GM19239 (cell line): ENCODE measurements around the gene CLIC3.

Experiments
- DNase-seq: peaks from one replicate; pipeline ENCODE4 v3.0.0; 2011; ENCODE audit warnings: low spot score; ENCODE audit not compliant: insufficient read length
- FAIRE-seq: peaks from 2 replicates; lab custom pipeline; 2011; peaks lifted over from hg19 to GRCh38; lab: Jason Lieb, UNC

Gene CLIC3

DNA sequence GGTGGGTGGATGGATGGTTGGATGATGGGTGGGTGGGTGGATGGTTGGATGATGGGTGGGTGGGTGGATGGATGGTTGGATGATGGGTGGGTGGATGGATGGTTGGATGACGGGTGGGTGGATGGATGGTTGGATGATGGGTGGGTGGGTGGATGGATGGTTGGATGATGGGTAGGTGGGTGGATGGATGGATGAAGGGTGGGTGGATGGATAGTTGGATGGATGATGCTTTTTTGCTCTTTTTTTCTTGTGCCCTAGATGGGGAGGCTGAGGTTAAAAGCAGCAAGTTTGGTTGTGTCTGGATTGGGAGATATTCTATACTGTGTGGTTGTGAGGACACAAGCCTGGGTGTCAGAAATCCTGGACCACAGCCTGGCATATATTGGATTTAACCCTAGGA is 38.9 kb downstream of the CLIC3 start:
- FAIRE-seq: no peak
- no peak for DNase-seq

DNA sequence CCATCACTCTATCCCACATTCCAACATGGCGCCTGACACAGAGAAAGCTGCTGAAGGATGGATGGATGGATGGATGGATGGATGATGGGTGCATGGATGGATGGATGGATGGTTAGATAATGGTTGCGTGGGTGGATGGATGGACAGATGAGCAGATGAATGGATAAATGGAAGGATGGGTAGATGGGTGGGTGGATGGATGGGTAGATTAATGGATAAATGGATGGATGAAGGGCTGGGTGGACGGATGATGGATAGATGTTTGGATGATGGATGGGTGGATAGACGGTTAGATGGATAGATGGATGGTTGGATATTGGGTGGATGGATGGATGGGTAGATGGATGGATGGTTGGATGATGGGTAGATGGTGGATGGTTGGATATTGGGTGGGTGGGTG is 39.8 kb downstream of the CLIC3 start:
- DNase-seq (no peak), FAIRE-seq (no peak)

GRCh38 chr9:136955943-136956335 is 40.4 kb downstream of the CLIC3 start:
- FAIRE-seq: no peak
- no peak for DNase-seq

DNA sequence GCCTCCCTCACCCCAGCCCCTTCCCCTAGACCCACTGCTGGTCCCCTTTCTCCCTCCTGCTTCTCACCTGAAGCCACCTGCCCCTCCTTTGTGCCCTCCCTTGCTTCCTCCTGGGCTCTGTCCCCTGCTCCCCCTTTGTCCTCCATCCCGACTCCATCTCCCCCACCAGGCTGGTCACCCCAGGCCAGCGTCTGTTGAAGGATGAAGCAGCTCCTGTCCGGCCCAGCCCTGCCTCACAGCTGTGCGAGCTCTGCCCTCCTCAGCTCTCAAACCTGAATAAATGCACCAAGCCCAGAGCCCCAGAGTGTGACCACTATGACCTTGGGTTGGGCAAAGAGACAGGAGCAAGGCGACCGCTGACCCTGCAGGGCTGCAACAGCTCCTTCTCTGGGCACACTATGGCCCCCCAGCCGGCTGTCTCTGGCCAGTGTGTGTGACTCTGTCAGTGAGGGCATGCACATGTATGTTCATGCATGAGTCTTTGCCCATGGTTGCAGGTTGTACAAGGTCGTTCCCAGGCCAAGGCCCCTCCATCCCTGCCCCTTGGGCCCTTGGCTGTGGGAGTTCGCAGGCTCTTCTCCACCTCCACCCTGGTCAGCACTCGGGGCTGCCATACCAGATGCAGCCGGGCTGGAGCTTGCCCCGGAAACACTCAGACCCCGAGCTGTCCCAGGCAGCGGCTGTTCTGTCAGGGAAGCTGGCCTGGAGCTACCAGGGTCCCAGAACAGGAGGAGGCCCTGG is 41.0 kb downstream of the CLIC3 start:
- DNase-seq: no peak
- no peak for FAIRE-seq

- FAIRE-seq: no peak
- DNase-seq: no peak
Measured at GRCh38 chr9:136954270-136955083, 41.9 kb downstream of the CLIC3 start.

DNA sequence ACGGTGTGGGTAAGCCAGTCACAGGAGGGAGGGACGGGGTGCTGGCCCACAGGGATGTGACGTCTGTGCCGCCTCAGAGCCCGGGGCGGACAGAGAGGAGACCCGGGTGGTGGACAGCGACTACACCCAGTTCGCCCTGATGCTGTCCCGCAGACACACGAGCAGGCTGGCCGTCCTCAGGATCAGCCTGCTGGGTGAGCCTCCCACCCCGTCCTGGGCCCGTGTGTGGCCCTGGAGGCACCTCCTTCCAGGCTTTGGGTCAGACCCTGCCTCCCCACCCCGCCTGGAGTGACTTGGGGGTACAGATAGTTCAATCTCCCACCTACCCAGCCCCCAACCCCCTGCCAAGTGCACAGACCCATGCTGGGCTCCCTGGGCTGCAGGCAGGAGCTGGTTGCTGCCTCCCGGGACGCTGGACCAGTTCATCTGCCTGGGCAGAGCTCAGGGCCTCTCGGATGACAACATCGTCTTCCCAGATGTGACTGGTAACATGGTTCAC is 42.5 kb downstream of the CLIC3 start:
- no peak for FAIRE-seq
- DNase-seq: no peak

- no peak for DNase-seq
- FAIRE-seq: no peak
Measured at GRCh38 chr9:136952876-136953770, 43.2 kb downstream of the CLIC3 start.

DNA sequence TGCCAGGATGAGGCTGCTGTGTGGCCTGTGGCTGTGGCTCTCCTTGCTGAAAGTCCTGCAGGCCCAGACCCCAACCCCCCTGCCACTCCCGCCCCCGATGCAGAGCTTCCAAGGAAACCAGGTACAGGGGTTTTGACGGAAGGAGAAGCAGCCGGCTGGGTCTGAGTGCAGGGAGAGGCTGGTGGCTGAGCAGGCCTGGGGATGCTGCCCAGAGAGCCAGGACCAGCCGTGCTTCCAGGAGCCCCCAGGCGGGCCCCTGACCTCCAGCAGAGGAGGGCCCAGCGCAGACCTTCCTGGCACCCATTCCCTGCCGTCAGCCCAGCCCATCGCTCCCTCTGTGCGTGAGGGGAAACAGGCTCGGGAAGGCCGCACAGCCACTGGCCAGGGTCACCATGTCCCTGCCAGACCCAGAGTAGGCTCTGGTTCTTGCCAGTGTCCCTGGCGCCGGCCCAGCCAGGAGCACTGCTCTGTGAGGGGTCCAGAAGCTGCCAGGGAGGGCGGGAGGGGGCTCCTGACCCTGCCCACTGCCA is 44.0 kb downstream of the CLIC3 start:
- DNase-seq (no peak), FAIRE-seq (no peak)

GRCh38 chr9:136951541-136952320 is 44.6 kb downstream of the CLIC3 start, which contains the start of gene LCN12:
Gene LCN12, plus strand, starts transcription at chr9:136952273. Its CDS starts 55 bp downstream, at chr9:136952328.
- FAIRE-seq (no peak), DNase-seq (no peak)

DNA sequence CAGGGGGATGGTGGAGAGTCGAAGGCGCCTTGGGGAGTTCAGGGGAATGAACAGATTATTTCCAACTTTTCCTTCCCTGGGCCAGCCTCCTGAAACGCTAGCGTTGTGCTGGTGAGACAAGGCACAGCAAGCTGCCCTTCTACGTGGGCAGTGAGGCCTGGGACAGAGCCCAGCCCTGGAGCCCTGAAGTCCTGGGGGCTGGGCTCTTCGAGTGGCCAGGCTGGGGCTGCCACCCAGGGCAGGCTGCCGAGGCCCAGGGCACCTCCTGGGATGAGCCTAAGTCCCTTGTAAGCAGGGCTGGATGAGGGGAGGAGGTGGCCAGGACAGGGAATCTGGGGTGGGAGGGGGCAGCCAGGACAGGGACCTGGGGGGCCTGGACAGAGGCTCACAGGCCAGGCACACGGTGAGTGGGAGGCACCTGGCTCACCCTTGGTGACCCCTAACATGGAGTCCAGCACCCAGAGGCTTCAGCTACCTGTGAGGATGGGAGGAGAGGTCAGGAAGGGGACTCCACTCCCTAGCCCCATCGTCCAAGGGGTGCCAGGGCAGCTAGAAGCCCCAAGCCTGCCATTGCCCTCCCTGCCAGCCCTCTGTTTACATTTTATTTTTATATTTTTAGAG is 45.6 kb downstream of the CLIC3 start:
- FAIRE-seq: no peak
- DNase-seq: no peak

DNA sequence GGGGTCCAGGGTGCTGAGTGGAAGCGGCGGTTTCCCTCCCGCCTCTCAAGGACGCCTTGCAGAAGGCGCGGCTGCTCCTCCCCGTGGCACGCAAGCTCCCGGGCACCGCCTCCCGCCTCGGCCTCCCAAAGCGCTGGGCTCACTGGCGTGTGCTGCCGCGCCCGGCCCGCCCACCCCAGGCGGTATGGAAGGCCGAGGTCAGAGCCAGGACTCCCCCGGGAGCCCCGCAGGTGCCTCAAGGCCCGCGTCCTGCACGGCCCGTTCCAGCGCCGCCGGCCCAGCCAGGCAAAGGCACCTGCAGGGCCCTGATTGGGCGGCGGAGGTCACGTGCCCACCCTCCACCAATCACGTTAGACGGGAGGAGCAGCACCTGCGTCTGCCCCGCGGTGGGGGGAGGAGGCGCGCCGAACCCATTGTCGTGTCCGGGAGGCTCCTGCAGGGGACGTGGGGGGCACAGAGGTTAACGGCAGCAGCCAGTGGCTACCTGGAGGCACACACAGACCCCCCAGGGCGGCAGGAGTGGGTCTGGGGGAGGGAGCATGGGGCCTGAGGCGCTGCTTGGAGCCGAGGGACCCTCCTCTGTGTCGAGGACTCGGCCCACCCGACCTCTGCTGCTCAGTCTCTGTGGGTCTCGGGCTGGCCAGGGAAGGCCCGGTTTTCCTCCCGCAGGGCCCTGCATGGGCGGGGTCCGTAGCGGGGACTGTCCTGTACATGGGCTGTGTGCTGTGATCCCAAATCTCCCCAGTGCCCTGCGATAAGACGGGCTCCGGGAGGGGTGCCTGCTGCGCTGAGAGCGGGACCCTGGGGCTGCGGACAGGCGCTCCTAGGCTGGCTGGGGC is 46.3 kb downstream of the CLIC3 start:
- FAIRE-seq (peak; percentile 97), DNase-seq (peak; percentile 100)

GRCh38 chr9:136949239-136949816 is 47.0 kb downstream of the CLIC3 start:
- DNase-seq: no peak
- no peak for FAIRE-seq

GRCh38 chr9:136947955-136948510 is 48.3 kb downstream of the CLIC3 start:
- FAIRE-seq (peak; percentile 73), DNase-seq (no peak)

DNA sequence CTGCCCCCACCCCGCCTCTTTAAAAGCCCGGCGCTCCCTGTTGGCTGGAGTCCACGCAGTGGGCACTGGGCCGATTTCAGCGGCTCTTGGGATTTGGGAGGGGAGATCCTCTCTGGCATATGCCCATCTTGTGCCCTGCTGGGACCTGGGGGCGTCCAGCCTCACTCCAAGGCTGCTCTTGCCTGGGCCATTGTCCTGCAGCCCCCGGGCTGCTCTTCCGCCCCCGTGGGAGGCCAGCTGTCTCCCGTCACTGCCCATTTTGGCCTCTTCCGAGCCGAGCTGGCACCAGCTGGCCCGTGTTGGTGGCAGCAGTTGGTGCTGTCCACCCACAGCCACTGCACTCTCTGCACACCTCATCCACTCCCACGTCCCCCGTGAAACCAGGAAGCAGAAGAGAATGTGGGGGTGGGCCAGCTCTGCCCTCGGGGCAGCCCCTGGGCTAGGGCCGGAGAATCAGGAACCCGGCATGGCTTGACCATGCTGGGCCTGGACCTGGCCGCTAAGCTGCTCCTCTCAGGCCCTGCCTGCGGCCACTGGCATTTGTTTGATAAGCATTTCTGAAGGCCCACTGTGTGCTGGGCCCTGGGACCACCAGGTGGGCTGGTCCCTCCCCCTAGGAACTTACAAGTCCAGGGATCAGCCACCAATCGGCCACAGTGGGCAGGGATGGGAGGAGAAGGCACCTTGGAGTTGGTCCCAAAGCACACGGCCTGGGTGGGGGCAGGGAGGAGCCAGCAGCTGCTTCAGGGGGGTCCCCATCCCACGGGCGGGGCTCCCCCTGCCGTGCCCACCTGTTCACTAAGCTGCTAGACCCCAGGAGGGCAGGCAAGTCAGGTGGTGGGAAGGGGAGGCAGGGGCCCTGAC is 49.1 kb downstream of the CLIC3 start:
- DNase-seq: no peak
- FAIRE-seq: no peak

- FAIRE-seq (no peak), DNase-seq (no peak)
Measured at GRCh38 chr9:136946228-136947027, 49.9 kb downstream of the CLIC3 start.
